OCI-LY7 (cell line): ENCODE data around the gene CLEC16A. TPM values are rescaled to one million over a fixed set of nuclear protein-coding genes. Genes with fewer than 3 reads are reported as not detected.

Experiments
- BruUV-seq: library from RNA; stranded (reverse); fragments of 400-500 nt; replicated peaks from 2 replicates; lab custom pipeline; 2021; lab: Mats Ljungman, UMichigan
- CTCF ChIA-PET: fragments of 300-600 bp; sonication (Branson Sonifier 250); formaldehyde crosslinking; loops from one replicate; lab custom pipeline; 2022; ENCODE audit warnings: antibody characterized with exemption; ENCODE audit not compliant: unreplicated experiment; lab: Charles Lee
- POLR2A ChIA-PET: fragments of 300-600 bp; sonication (Branson Sonifier 250); formaldehyde crosslinking; loops from one replicate; lab custom pipeline; 2022; ENCODE audit warnings: antibody characterized with exemption; lab: Charles Lee
- DNase-seq: peaks from one replicate; pipeline ENCODE4 v3.0.0-alpha.2; 2015; ENCODE audit warnings: low spot score
- H2AFZ ChIP-seq: fragments of 200-600 bp; sonication (generic), shearing (Covaris generic); 2 replicates; pipeline ENCODE4 v1.6.1; 2014; ENCODE audit warnings: mild to moderate bottlenecking, antibody characterized with exemption, low read length, moderate library complexity
- H3K27ac ChIP-seq: fragments of 200-600 bp; sonication (generic); 2 replicates; pipeline ENCODE4 v1.5.1; 2014; ENCODE audit warnings: mixed run types, low read depth, mild to moderate bottlenecking, moderate library complexity, low read length, inconsistent platforms; ENCODE audit not compliant: poor library complexity, severe bottlenecking
- H3K36me3 ChIP-seq: fragments of 200-600 bp; sonication (generic); 2 replicates; pipeline ENCODE4 v1.6.1; 2014; ENCODE audit warnings: mild to moderate bottlenecking, antibody characterized with exemption, low read length, moderate library complexity, mixed read lengths; ENCODE audit not compliant: insufficient read depth
- H3K4me1 ChIP-seq: fragments of 200-600 bp; sonication (generic); 2 replicates; pipeline ENCODE4 v1.5.1; 2014; ENCODE audit warnings: mild to moderate bottlenecking, low read length; ENCODE audit not compliant: insufficient read depth, poor library complexity, severe bottlenecking
- H3K4me2 ChIP-seq: fragments of 200-600 bp; sonication (generic); 2 replicates; pipeline ENCODE4 v1.6.1; 2014; ENCODE audit warnings: mild to moderate bottlenecking, low read length
- H3K4me3 ChIP-seq: fragments of 200-600 bp; sonication (generic); 2 replicates; pipeline ENCODE4 v1.5.1; 2014; ENCODE audit warnings: mild to moderate bottlenecking, low read depth, low read length; ENCODE audit not compliant: poor library complexity, severe bottlenecking
- H3K79me2 ChIP-seq: fragments of 200-600 bp; sonication (generic); 2 replicates; pipeline ENCODE4 v1.6.1; 2016; ENCODE audit warnings: low read depth, mild to moderate bottlenecking, low read length, moderate library complexity, mixed read lengths; ENCODE audit not compliant: insufficient read depth
- H3K9me2 ChIP-seq: fragments of 200-600 bp; sonication (generic); 2 replicates; pipeline ENCODE4 v1.6.1; 2016; ENCODE audit warnings: mild to moderate bottlenecking, low read length, mixed read lengths; ENCODE audit not compliant: insufficient read depth
- H3K9me3 ChIP-seq: fragments of 200-600 bp; sonication (generic); 2 replicates; pipeline ENCODE4 v1.6.1; 2014; ENCODE audit warnings: mild to moderate bottlenecking, mixed run types, low read length, mixed read lengths
- H4K20me1 ChIP-seq: fragments of 200-600 bp; sonication (generic); 2 replicates; pipeline ENCODE4 v1.6.1; 2014; ENCODE audit warnings: mild to moderate bottlenecking, antibody characterized with exemption, low read length, moderate library complexity, mixed read lengths; ENCODE audit not compliant: insufficient read depth
- CTCF ChIP-seq: fragments of 200-600 bp; sonication (generic); conservative IDR thresholded peaks from 2 replicates; pipeline ENCODE4 v1.5.1; 2014; ENCODE audit warnings: mild to moderate bottlenecking, antibody characterized with exemption, low read length, moderate library complexity, mixed read lengths
- EZH2phosphoT487 ChIP-seq: fragments of 200-600 bp; sonication (generic); IDR thresholded peaks from 2 replicates; pipeline ENCODE4 v1.6.1; 2018; ENCODE audit warnings: low read depth, borderline replicate concordance, mild to moderate bottlenecking, mixed run types, antibody characterized with exemption, low read length, moderate library complexity, mixed read lengths
- intact Hi-C: fragments of 100-400 bp; cut with micrococcal nuclease; formaldehyde crosslinking; loops from one replicate; pipeline ENCODE4 v1.10.0; 2022; ENCODE audit not compliant: unreplicated experiment
- total RNA-seq, 2 experiments: library from RNA; depleted of rRNA in 1 of 2; stranded (reverse); fragments of >200 nt in 1 of 2; shearing (Covaris generic) in 1 of 2; gene quantifications; 2 replicates each; pipeline ENCODE4 v1.2.3, GENCODE V29; 2014 to 2022

The CLEC16A gene
- total RNA-seq, 2 experiments from 2014 or later = 26.2 to 50.9 TPM

DNA sequence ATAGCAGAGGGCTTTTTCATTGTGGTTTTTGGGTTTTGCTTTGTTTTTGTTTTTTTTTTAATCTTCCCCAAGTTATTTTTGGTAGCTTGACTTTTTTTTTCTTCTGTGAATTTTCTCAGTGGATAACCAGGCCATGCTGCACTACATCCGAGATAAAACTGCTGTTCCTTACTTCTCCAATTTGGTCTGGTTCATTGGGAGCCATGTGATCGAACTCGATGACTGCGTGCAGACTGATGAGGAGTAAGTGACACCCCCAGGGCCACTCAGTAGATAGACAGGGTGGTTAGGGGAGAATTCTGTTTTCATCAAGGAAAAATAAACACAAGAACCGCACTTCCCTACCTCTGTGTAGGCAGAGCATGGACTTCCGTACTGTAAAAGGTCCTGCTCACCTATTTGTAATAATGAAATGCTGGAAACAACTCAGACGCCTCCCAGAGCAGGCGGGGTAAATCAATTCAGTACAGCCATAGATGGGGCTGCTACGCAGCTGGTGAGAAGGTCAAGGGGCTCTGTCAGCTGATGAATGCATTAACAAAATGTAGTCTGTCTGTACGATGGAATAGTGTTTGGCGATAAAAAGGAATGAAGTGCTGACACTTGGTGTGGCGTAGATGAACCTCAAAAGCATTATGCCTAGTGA is 28.6 kb downstream of the CLEC16A start:
- no peaks in the 10 kb centered on the region for H3K4me1 ChIP-seq
- H3K9me2 ChIP-seq = no peaks in the 10 kb centered on the region
- peaks cover 82% of the 10 kb centered on the region for H3K36me3 ChIP-seq
- H3K9me3 ChIP-seq = no peaks in the 10 kb centered on the region
- no peak overlapping the region for H2AFZ ChIP-seq
- no peak for DNase-seq
- TF ChIP-seq EZH2phosphoT487 = no peak
- no peak for TF ChIP-seq CTCF
- no peak overlapping the region for H3K27ac ChIP-seq
- H3K4me2 ChIP-seq = no peak overlapping the region
- no peak overlapping the region for H3K4me3 ChIP-seq
- H3K79me2 ChIP-seq = no peaks in the 10 kb centered on the region
- CTCF ChIA-PET = no interaction called here
- intact Hi-C loops = loop anchor here (2.0 to 5.0 kb wide), 2 partner anchors 284 to 399 kb away; partner anchors contain the start of gene SOCS1
- BruUV-seq = TSS peak; percentile 12
- POLR2A ChIA-PET = no interaction called here
- H4K20me1 ChIP-seq = no peaks in the 10 kb centered on the region

DNA sequence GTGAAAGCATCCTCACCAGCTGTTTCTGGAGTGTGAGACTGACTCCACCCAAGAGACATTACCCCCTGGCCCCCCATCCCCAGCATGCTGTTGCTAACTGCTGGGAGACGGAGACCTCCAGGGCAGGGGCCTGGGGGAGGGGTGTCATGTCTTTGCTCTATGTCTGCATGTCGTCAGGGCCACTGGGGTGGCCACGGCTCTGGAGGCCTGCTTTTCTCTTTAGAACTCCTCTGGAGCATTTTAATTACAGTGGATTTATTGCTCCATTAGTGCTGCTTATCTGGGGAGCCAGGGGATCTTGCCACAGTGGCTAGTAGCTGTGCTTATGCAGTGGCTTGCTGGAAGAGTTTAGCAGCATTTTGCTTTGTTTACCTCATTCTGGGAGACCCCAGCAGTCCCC is 32.3 kb downstream of the CLEC16A start:
- no peak overlapping the region for H3K4me3 ChIP-seq
- H3K36me3 ChIP-seq = peaks cover 78% of the 10 kb centered on the region
- intact Hi-C loops = no loop called here
- H3K27ac ChIP-seq = no peak overlapping the region
- TF ChIP-seq CTCF (no peak), EZH2phosphoT487 (no peak)
- H3K9me3 ChIP-seq = no peaks in the 10 kb centered on the region
- H3K79me2 ChIP-seq = no peaks in the 10 kb centered on the region
- BruUV-seq = no TSS peak
- ChIA-PET CTCF (no interaction called here), POLR2A (no interaction called here)
- H3K4me2 ChIP-seq = no peak overlapping the region
- peaks cover 5% of the 10 kb centered on the region for H3K4me1 ChIP-seq
- no peak for DNase-seq
- no peaks in the 10 kb centered on the region for H4K20me1 ChIP-seq
- no peak overlapping the region for H2AFZ ChIP-seq
- H3K9me2 ChIP-seq = no peaks in the 10 kb centered on the region

DNA sequence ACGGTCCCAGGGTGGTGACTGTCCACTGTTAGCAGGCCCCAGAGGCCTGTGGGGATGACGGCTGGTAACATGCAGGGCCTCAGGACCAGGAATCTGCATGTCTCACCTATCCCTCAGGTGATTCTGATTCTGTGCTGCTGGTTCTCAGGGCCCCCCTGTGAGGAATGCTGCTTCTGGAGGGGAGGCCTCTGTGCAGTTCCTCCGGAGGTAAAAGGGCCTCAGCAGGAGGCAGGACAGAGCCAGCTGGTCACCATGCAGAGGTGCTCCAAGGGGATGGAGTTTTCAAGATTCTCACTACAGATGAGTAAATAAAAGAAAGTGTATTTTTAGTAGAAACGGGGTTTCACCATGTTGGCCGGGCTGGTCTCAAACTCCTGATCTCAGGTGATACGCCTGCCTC is 33.8 kb downstream of the CLEC16A start:
- TF ChIP-seq EZH2phosphoT487 (no peak), CTCF (no peak)
- Histone ChIP-seq H3K4me2 (no peak overlapping the region), H3K4me1 (peaks cover 20% of the 10 kb centered on the region), H3K9me3 (no peaks in the 10 kb centered on the region), H2AFZ (no peak overlapping the region), H3K27ac (no peak overlapping the region), H3K36me3 (peaks cover 76% of the 10 kb centered on the region), H4K20me1 (no peaks in the 10 kb centered on the region), H3K4me3 (no peak overlapping the region), H3K9me2 (no peaks in the 10 kb centered on the region), H3K79me2 (no peaks in the 10 kb centered on the region)
- DNase-seq = no peak
- POLR2A ChIA-PET = no interaction called here
- BruUV-seq = no TSS peak
- CTCF ChIA-PET = no interaction called here
- intact Hi-C loops = no loop called here
